Measurements from ENCODE around the gene ZFAND3.

ZFAND3 gene

DNA sequence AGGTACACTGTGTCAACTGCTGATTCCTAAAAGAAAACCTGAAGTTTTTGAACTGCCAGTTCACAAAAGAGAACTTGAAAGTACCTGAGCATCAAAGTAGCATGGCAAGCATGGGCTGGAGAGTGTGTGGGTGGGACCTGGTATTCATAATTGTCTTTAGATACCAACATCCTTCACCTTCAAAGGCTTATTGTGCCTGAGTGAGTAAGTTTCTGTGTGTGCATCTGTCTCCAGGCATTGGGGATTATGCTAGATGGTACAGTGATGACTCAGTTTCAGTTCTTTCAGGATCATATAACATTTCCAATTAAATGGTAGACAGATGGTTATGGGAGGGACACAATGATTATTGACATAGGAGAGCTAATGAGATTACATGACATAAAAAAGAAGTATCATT is 238.5 kb downstream of the ZFAND3 start:
- Histone ChIP-seq H3K4me1 (ENCODE audit: control insufficient read depth, insufficient read depth, low read depth, low read length) (peaks cover 1% of the 10 kb centered on the region), H3K4ac (ENCODE audit: low read depth in 1 of 2, low read length in 2 of 2) (no peak overlapping the region)

DNA sequence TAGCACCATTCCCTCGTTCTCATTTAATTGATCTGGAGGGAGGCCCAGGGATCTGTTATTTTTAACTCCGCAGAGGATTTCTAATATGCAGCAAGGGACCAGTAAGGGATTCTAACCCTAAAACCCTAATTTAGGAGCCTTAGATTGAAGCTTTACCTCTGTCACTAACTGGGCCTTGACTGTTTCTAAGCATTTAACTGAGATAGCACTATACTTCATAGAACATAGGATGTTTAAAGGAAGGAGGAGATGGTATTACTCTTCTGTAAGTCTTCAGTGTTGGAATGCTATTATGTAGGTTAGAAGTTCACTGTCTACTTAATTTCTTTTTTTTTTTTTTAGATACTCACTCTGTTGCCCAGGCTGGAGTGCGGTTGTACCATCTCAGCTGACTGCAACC is 242.5 kb downstream of the ZFAND3 start:
- peaks cover 8 to 50% of the 10 kb centered on the region in 2 experiments for H3K36me3 ChIP-seq (ENCODE audit: control insufficient read depth in 1 of 2, insufficient read depth in 2 of 2, low read depth in 1 of 2, low read length in 2 of 2)
- no peak overlapping the region for H2AK5ac ChIP-seq (ENCODE audit: low read length, severe bottlenecking)

More for the DNA sequence above, 238.5 kb downstream of the ZFAND3 start:
- H3K9me3 ChIP-seq (ENCODE audit: control insufficient read depth, low read length), result no peaks in the 10 kb centered on the region
- no peak overlapping the region for H3K4me3 ChIP-seq (ENCODE audit: insufficient read depth in 1 of 2, low read depth in 1 of 2, low read length in 2 of 2)
- H3K27ac ChIP-seq (ENCODE audit: low read length, poor library complexity, severe bottlenecking), result no peak overlapping the region
- H3K79me1 ChIP-seq (replicated peaks; ENCODE audit: low read length, poor library complexity, severe bottlenecking), result peaks cover 25% of the 10 kb centered on the region
- H2AFZ ChIP-seq (ENCODE audit: low read depth, low read length), result no peak overlapping the region
- H3K18ac ChIP-seq (ENCODE audit: low read depth in 1 of 2, low read length in 2 of 2), result no peak overlapping the region
- no peak overlapping the region for H3K9ac ChIP-seq (ENCODE audit: low read length)
- H2AK5ac ChIP-seq (ENCODE audit: low read length, severe bottlenecking), result no peak overlapping the region
- no peak overlapping the region for H3K23ac ChIP-seq (ENCODE audit: low read length in 2 of 2)
- H3K36me3 ChIP-seq (ENCODE audit: control insufficient read depth in 1 of 2, insufficient read depth in 2 of 2, low read depth in 1 of 2, low read length in 2 of 2), result peaks cover 5 to 19% of the 10 kb centered on the region in 2 experiments
- DNase-seq, result no peak
- H2BK120ac ChIP-seq (ENCODE audit: low read depth, low read length), result no peak overlapping the region
- no peak overlapping the region for H2BK15ac ChIP-seq (ENCODE audit: low read depth, poor library complexity, severe bottlenecking)
- H3K4me2 ChIP-seq (ENCODE audit: low read length, poor library complexity, severe bottlenecking), result no peak overlapping the region
- H3K27me3 ChIP-seq (ENCODE audit: control insufficient read depth in 1 of 2, insufficient read depth in 1 of 2, low read length in 2 of 2), result no peaks in the 10 kb centered on the region
- no peak overlapping the region for H3K14ac ChIP-seq (ENCODE audit: low read length in 2 of 2)
- no peak overlapping the region for H2BK5ac ChIP-seq (ENCODE audit: low read depth, low read length, poor library complexity, severe bottlenecking)
- H4K8ac ChIP-seq (ENCODE audit: low read length), result no peak overlapping the region
- no peak overlapping the region for H4K91ac ChIP-seq (ENCODE audit: low read length)
- H2BK12ac ChIP-seq (ENCODE audit: low read length in 2 of 2), result no peak overlapping the region

DNA sequence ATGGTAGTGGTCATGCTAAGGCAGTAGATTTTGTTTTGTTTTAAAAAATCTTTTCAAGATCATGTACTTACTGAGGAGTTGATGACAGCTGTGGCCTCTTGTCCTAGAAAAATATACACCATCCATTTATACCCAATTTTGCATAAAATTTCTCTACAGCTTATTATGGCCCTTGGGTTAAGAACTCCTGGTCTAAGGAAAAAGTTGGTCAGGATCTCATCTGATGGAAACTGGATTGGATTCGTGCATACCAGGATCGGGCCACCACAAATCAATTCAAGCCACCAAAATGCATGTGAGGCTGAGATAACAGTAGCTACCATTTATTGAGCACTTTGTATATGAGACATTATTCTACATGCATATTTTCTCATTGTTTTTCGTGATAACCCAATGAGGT is 244.4 kb downstream of the ZFAND3 start:
- Histone ChIP-seq H4K8ac (ENCODE audit: low read length) (no peak overlapping the region), H3K4me1 (ENCODE audit: control insufficient read depth, insufficient read depth, low read depth, low read length) (no peaks in the 10 kb centered on the region), H3K27me3 (ENCODE audit: control insufficient read depth in 1 of 2, insufficient read depth in 1 of 2, low read length in 2 of 2) (no peaks in the 10 kb centered on the region), H3K23ac (ENCODE audit: low read length in 2 of 2) (no peak overlapping the region), H3K27ac (ENCODE audit: low read length, poor library complexity, severe bottlenecking) (no peak overlapping the region), H2AK5ac (ENCODE audit: low read length, severe bottlenecking) (no peak overlapping the region), H3K9ac (ENCODE audit: low read length) (no peak overlapping the region), H2BK5ac (ENCODE audit: low read depth, low read length, poor library complexity, severe bottlenecking) (no peak overlapping the region), H3K79me1 (replicated peaks; ENCODE audit: low read length, poor library complexity, severe bottlenecking) (peaks cover 33% of the 10 kb centered on the region), H3K4ac (ENCODE audit: low read depth in 1 of 2, low read length in 2 of 2) (no peak overlapping the region), H2BK15ac (ENCODE audit: low read depth, poor library complexity, severe bottlenecking) (no peak overlapping the region), H4K91ac (ENCODE audit: low read length) (no peak overlapping the region), H3K14ac (ENCODE audit: low read length in 2 of 2) (no peak overlapping the region), H3K9me3 (ENCODE audit: control insufficient read depth, low read length) (no peaks in the 10 kb centered on the region), H3K4me3 (ENCODE audit: insufficient read depth in 1 of 2, low read depth in 1 of 2, low read length in 2 of 2) (no peak overlapping the region), H2BK120ac (ENCODE audit: low read depth, low read length) (no peak overlapping the region), H2BK12ac (ENCODE audit: low read length in 2 of 2) (no peak overlapping the region), H3K36me3 (ENCODE audit: control insufficient read depth in 1 of 2, insufficient read depth in 2 of 2, low read depth in 1 of 2, low read length in 2 of 2) (peaks cover 8 to 55% of the 10 kb centered on the region in 2 experiments), H2AFZ (ENCODE audit: low read depth, low read length) (no peak overlapping the region), H3K4me2 (ENCODE audit: low read length, poor library complexity, severe bottlenecking) (no peak overlapping the region), H3K18ac (ENCODE audit: low read depth in 1 of 2, low read length in 2 of 2) (no peak overlapping the region)
- DNase-seq, result no peak
- 78% methylated on average over 2 of the region's 3 CpGs for WGBS

More for the DNA sequence above, 242.5 kb downstream of the ZFAND3 start:
- no peak overlapping the region for H2BK5ac ChIP-seq (ENCODE audit: low read depth, low read length, poor library complexity, severe bottlenecking)
- H3K18ac ChIP-seq (ENCODE audit: low read depth in 1 of 2, low read length in 2 of 2), result no peak overlapping the region
- H4K8ac ChIP-seq (ENCODE audit: low read length), result no peak overlapping the region
- H2BK12ac ChIP-seq (ENCODE audit: low read length in 2 of 2), result no peak overlapping the region
- H3K14ac ChIP-seq (ENCODE audit: low read length in 2 of 2), result no peak overlapping the region
- no peaks in the 10 kb centered on the region for H3K27me3 ChIP-seq (ENCODE audit: control insufficient read depth in 1 of 2, insufficient read depth in 1 of 2, low read length in 2 of 2)
- H3K27ac ChIP-seq (ENCODE audit: low read length, poor library complexity, severe bottlenecking), result no peak overlapping the region
- H2AFZ ChIP-seq (ENCODE audit: low read depth, low read length), result no peak overlapping the region
- 98% methylated on average over 3 of the region's 3 CpGs for WGBS
- H3K9me3 ChIP-seq (ENCODE audit: control insufficient read depth, low read length), result no peaks in the 10 kb centered on the region
- no peak for DNase-seq
- H3K4me3 ChIP-seq (ENCODE audit: insufficient read depth in 1 of 2, low read depth in 1 of 2, low read length in 2 of 2), result no peak overlapping the region
- H3K9ac ChIP-seq (ENCODE audit: low read length), result no peak overlapping the region
- no peaks in the 10 kb centered on the region for H3K4me1 ChIP-seq (ENCODE audit: control insufficient read depth, insufficient read depth, low read depth, low read length)
- H4K91ac ChIP-seq (ENCODE audit: low read length), result no peak overlapping the region
- no peak overlapping the region for H2BK120ac ChIP-seq (ENCODE audit: low read depth, low read length)
- H3K23ac ChIP-seq (ENCODE audit: low read length in 2 of 2), result no peak overlapping the region
- H2BK15ac ChIP-seq (ENCODE audit: low read depth, poor library complexity, severe bottlenecking), result no peak overlapping the region
- no peak overlapping the region for H3K4ac ChIP-seq (ENCODE audit: low read depth in 1 of 2, low read length in 2 of 2)
- peaks cover 24% of the 10 kb centered on the region for H3K79me1 ChIP-seq (replicated peaks; ENCODE audit: low read length, poor library complexity, severe bottlenecking)
- no peak overlapping the region for H3K4me2 ChIP-seq (ENCODE audit: low read length, poor library complexity, severe bottlenecking)

DNA sequence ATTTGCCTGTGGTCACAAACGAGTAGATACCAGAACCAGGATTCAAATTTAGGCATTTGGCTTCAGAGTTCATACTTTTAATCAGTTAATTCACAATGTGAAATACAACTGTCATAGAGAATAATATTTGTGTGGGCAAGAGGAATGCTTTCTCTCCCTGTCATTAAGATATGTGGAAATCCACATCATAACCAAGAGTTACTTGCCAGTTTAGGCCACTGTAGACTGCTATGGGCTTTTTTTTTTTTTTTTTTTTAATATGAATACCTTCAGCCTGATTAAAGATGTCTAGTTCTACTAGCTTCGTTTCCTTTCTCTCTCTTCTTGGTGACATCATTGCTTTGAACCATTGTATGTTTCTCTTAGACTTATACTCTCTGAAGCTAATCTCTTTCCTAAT is 244.9 kb downstream of the ZFAND3 start:
- Histone ChIP-seq H2AFZ (ENCODE audit: low read depth, low read length) (no peak overlapping the region), H2BK15ac (ENCODE audit: low read depth, poor library complexity, severe bottlenecking) (no peak overlapping the region), H3K4ac (ENCODE audit: low read depth in 1 of 2, low read length in 2 of 2) (no peak overlapping the region), H3K27ac (ENCODE audit: low read length, poor library complexity, severe bottlenecking) (no peak overlapping the region), H4K8ac (ENCODE audit: low read length) (no peak overlapping the region), H3K79me1 (replicated peaks; ENCODE audit: low read length, poor library complexity, severe bottlenecking) (peaks cover 31% of the 10 kb centered on the region), H2BK5ac (ENCODE audit: low read depth, low read length, poor library complexity, severe bottlenecking) (no peak overlapping the region), H3K4me1 (ENCODE audit: control insufficient read depth, insufficient read depth, low read depth, low read length) (no peaks in the 10 kb centered on the region), H3K14ac (ENCODE audit: low read length in 2 of 2) (no peak overlapping the region), H3K9me3 (ENCODE audit: control insufficient read depth, low read length) (no peaks in the 10 kb centered on the region), H2BK12ac (ENCODE audit: low read length in 2 of 2) (no peak overlapping the region), H4K91ac (ENCODE audit: low read length) (no peak overlapping the region), H3K4me3 (ENCODE audit: insufficient read depth in 1 of 2, low read depth in 1 of 2, low read length in 2 of 2) (no peak overlapping the region), H3K23ac (ENCODE audit: low read length in 2 of 2) (no peak overlapping the region), H2AK5ac (ENCODE audit: low read length, severe bottlenecking) (no peak overlapping the region), H2BK120ac (ENCODE audit: low read depth, low read length) (no peak overlapping the region), H3K36me3 (ENCODE audit: control insufficient read depth in 1 of 2, insufficient read depth in 2 of 2, low read depth in 1 of 2, low read length in 2 of 2) (peaks cover 8 to 55% of the 10 kb centered on the region in 2 experiments), H3K18ac (ENCODE audit: low read depth in 1 of 2, low read length in 2 of 2) (no peak overlapping the region), H3K27me3 (ENCODE audit: control insufficient read depth in 1 of 2, insufficient read depth in 1 of 2, low read length in 2 of 2) (no peaks in the 10 kb centered on the region), H3K4me2 (ENCODE audit: low read length, poor library complexity, severe bottlenecking) (no peak overlapping the region), H3K9ac (ENCODE audit: low read length) (no peak overlapping the region)
- DNase-seq, result no peak
- WGBS, result no CpG with 5 or more reads among the region's 2 CpGs
